ENCODE data around the gene ANKZF1. TPM values are rescaled to one million over a fixed set of nuclear protein-coding genes. Genes with fewer than 3 reads are reported as not detected.

ANKZF1 gene
- total RNA-seq, 4 donors from 2014 or later: 31.8 to 57.6 (median 38.7) TPM

GRCh38 chr2:219206328-219207133 is 23.1 kb upstream of the ANKZF1 start, which contains the start of gene ZFAND2B:
ZFAND2B (plus strand) TSS chr2:219206782; CDS start chr2:219206988, 206 bp downstream.
- Histone ChIP-seq H3K36me3 (no peaks in the 10 kb centered on the region), H3K27me3 (no peaks in the 10 kb centered on the region), H3K9me3 (no peaks in the 10 kb centered on the region), H3K4me3 (peak within 1 kb of the TSS; percentile 85 to 92), H3K27ac (peak within 1 kb of the TSS; percentile 96 to 99), H3K4me1 (peaks cover 0 to 7% of the 10 kb centered on the region in 2 donors)
- intact Hi-C loops (cut with DNase I; ENCODE audit: low total_unique reads): no loop called here
- peak; percentile 98 to 100 for TF ChIP-seq POLR2A (IDR thresholded peaks at IDR 0.05)
- TF ChIP-seq, protein P1, sequence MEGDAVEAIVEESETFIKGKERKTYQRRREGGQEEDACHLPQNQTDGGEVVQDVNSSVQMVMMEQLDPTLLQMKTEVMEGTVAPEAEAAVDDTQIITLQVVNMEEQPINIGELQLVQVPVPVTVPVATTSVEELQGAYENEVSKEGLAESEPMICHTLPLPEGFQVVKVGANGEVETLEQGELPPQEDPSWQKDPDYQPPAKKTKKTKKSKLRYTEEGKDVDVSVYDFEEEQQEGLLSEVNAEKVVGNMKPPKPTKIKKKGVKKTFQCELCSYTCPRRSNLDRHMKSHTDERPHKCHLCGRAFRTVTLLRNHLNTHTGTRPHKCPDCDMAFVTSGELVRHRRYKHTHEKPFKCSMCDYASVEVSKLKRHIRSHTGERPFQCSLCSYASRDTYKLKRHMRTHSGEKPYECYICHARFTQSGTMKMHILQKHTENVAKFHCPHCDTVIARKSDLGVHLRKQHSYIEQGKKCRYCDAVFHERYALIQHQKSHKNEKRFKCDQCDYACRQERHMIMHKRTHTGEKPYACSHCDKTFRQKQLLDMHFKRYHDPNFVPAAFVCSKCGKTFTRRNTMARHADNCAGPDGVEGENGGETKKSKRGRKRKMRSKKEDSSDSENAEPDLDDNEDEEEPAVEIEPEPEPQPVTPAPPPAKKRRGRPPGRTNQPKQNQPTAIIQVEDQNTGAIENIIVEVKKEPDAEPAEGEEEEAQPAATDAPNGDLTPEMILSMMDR (IDR thresholded peaks at IDR 0.05): peak in 3 of 4 experiments; percentile 6 to 58 (median 36)
- DNase-seq: peak; percentile 93 to 95

- intact Hi-C loops (cut with DNase I; ENCODE audit: low total_unique reads): no loop called here
- DNase-seq: no peak
These were observed 22.3 kb upstream of the ANKZF1 start for GRCh38 chr2:219207134-219207883.

DNA sequence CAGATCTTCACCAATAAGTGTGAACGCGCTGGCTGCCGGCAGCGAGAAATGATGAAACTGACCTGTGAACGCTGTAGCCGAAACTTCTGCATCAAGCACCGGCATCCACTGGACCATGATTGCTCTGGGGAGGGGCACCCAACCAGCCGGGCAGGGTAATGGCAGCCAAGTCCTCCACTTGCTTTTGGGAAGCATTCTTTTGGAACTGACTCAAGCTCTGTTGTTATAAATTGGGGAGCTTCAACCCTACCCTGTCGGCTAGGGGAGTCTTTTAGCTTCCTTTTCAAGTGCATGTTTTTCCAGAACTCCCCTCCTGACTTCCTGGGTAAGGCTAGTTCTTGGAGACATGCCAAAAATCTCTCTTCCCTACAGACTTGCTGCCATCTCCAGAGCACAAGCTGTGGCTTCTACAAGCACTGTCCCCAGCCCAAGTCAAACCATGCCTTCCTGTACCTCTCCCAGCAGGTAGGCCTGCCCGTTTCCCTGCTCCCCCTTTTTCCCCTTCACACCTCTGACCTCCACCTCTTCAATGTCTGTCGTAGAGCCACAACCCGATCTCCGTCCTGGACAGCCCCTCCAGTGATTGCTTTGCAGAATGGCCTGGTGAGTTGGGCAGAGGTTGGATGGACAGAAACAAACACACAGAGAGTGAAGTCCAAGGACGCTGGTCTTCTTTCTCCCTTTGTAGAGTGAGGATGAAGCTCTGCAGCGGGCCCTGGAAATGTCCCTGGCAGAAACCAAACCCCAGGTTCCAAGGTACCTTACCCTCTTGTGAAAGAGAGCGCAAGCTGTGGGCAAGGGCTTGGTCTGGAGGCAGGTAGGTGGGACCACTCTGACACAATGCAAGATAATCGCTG is 21.5 kb upstream of the ANKZF1 start:
- DNase-seq: no peak
- Histone ChIP-seq H3K27me3 (no peaks in the 10 kb centered on the region), H3K4me1 (peaks cover 0 to 7% of the 10 kb centered on the region in 2 donors), H3K36me3 (no peaks in the 10 kb centered on the region), H3K4me3 (no peak overlapping the region), H3K27ac (peak overlapping the region; percentile 96 to 99), H3K9me3 (no peaks in the 10 kb centered on the region)
- TF ChIP-seq, protein P1 (IDR thresholded peaks at IDR 0.05): no peak
- no peak for TF ChIP-seq POLR2A (IDR thresholded peaks at IDR 0.05)
- intact Hi-C loops (cut with DNase I; ENCODE audit: low total_unique reads): no loop called here

More at GRCh38 chr2:219207134-219207883, 22.3 kb upstream of the ANKZF1 start:
- TF ChIP-seq POLR2A (IDR thresholded peaks at IDR 0.05): no peak
- TF ChIP-seq, protein P1 (IDR thresholded peaks at IDR 0.05): no peak
- peak overlapping the region; percentile 85 to 92 for H3K4me3 ChIP-seq
- peaks cover 0 to 7% of the 10 kb centered on the region in 2 donors for H3K4me1 ChIP-seq
- no peaks in the 10 kb centered on the region for H3K36me3 ChIP-seq
- no peaks in the 10 kb centered on the region for H3K27me3 ChIP-seq
- no peaks in the 10 kb centered on the region for H3K9me3 ChIP-seq
- peak overlapping the region; percentile 96 to 99 for H3K27ac ChIP-seq

DNA sequence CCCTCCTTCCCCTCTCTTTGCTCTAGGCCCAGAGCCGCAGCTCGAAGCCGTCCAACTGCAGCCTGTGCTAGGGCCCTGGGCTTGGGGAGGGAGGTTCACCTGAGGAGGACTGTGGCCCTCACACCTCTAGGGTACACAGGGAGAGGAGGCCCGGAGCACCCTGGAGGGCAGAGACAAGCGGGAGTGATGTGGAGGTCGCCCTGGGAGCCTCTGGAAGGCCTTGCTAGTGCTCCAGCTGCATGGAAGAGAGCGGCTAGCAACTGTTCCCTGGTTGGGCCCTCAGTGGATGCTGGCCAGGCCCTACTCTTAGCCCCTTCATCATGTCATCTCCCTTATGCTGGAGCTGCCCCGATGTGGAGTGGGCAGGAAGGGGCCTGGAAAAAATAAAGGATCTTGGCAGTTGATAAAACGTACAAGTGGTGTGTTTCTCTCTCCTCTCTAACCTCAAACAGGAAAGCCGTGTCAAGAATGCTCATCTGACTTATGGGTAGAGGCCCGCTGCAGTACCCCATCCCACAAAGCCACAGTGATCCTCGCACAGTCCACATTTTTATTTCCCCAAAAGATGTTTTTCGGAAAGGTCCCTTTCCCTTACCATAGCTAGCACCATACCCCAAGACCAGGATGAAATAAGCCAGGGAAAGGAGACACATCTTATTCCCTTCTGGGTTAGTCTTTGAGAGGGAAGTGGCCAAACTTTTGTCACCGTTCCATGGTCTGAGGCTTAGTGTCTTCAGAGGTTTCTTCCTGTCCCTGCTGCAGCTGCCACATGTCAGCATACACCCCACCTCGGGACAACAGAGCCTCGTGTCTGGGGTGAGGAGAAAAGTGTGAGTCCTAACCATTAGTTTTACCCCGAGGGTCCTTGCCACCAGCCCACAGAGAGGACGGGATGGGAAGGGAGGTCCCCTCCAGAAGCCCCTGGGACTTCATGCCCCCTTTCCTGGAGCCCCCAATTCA is 20.1 kb upstream of the ANKZF1 start:
- Histone ChIP-seq H3K27me3 (no peaks in the 10 kb centered on the region), H3K4me1 (peaks cover 0 to 7% of the 10 kb centered on the region in 2 donors), H3K9me3 (no peaks in the 10 kb centered on the region), H3K36me3 (no peaks in the 10 kb centered on the region), H3K27ac (no peak overlapping the region), H3K4me3 (no peak overlapping the region)
- TF ChIP-seq POLR2A (IDR thresholded peaks at IDR 0.05): no peak
- TF ChIP-seq, protein P1 (IDR thresholded peaks at IDR 0.05): no peak
- DNase-seq: no peak
- intact Hi-C loops (cut with DNase I; ENCODE audit: low total_unique reads): no loop called here
